HG02884 (cell line): ENCODE results near the gene CEP95.

Source experiments
- ATAC-seq: cut with Tn5 transposase; IDR thresholded peaks from one replicate; pipeline ENCODE4 v1.9.1; 2021; ENCODE audit warnings: mild to moderate bottlenecking, moderate library complexity; ENCODE audit not compliant: unreplicated experiment

The CEP95 gene

GRCh38 chr17:64496348-64496785 is 10.4 kb upstream of the CEP95 start:
- ATAC-seq: no peak

GRCh38 chr17:64496786-64497564 is 9.8 kb upstream of the CEP95 start, which contains the start of gene POLG2:
POLG2 (minus strand) TSS chr17:64497054; CDS start chr17:64496968, 86 bp downstream.
- peak; percentile 78 for ATAC-seq

- peak; percentile 4 for ATAC-seq
Measured at GRCh38 chr17:64497565-64498035, 9.2 kb upstream of the CEP95 start.

- no peak for ATAC-seq
Measured at GRCh38 chr17:64498308-64499203, 8.2 kb upstream of the CEP95 start.

- ATAC-seq: no peak
Measured at GRCh38 chr17:64499805-64500486, 6.8 kb upstream of the CEP95 start.

- ATAC-seq: no peak
Measured at GRCh38 chr17:64500487-64500859, 6.3 kb upstream of the CEP95 start.

- no peak for ATAC-seq
Measured at GRCh38 chr17:64500862-64501765, 5.7 kb upstream of the CEP95 start.

- ATAC-seq: no peak
Measured at GRCh38 chr17:64502021-64502420, 4.8 kb upstream of the CEP95 start.

GRCh38 chr17:64502809-64503208 is 4.0 kb upstream of the CEP95 start:
- ATAC-seq: no peak

GRCh38 chr17:64503341-64503740 is 3.4 kb upstream of the CEP95 start:
- no peak for ATAC-seq

GRCh38 chr17:64503821-64504768 is 2.7 kb upstream of the CEP95 start:
- ATAC-seq: no peak

- ATAC-seq: no peak
Measured at GRCh38 chr17:64504769-64505339, 1.9 kb upstream of the CEP95 start.

- no peak for ATAC-seq
Measured at GRCh38 chr17:64505340-64506200, 1.2 kb upstream of the CEP95 start.

- peak; percentile 52 for ATAC-seq
Measured at GRCh38 chr17:64506201-64506575, 589 bp upstream of the CEP95 start, which contains the start of gene DDX5. DDX5 (minus strand) TSS chr17:64506289; CDS start chr17:64506119, 170 bp downstream.

GRCh38 chr17:64507413-64507782 is 621 bp downstream of the CEP95 start:
- ATAC-seq: no peak

- ATAC-seq: no peak
Measured at GRCh38 chr17:64508683-64509082, 1.9 kb downstream of the CEP95 start.

- ATAC-seq: no peak
Measured at GRCh38 chr17:64509179-64509578, 2.4 kb downstream of the CEP95 start.

- no peak for ATAC-seq
Measured at GRCh38 chr17:64515419-64515818, 8.6 kb downstream of the CEP95 start.
